Body of pancreas (tissue), 4 donors: Measurements from ENCODE around the gene NPS. TPM values are rescaled to one million over a fixed set of nuclear protein-coding genes. Genes with fewer than 3 reads are reported as not detected.

ENCODE experiments used
- ATAC-seq: fragments of 150-250 bp; one replicate; pipeline ENCODE4 v1.9.1; 2016
- DNase-seq, 4 donors: peaks; one replicate each; pipeline ENCODE4 v3.0.0-alpha.2; 2019
- H3K27ac ChIP-seq, 4 donors: fragments of 200-600 bp; sonication (generic); 1 replicate in 3 of 4; 2 replicates in 1 of 4; pipeline versions ENCODE4 v1.5.1 to v1.6.1; 2016 to 2019; ENCODE audit warnings: mild to moderate bottlenecking in 1 of 4, mixed read lengths in 1 of 4, moderate library complexity in 1 of 4
- H3K27me3 ChIP-seq, 2 donors: fragments of 200-600 bp; sonication (generic); one replicate each; pipeline ENCODE4 v1.6.0; 2016; ENCODE audit warnings: mild to moderate bottlenecking in 1 of 2
- H3K36me3 ChIP-seq, 2 donors: fragments of 200-600 bp; sonication (generic); replicated peaks in 1 of 2; 2 replicates each; pipeline ENCODE4 v1.5.1; 2016; ENCODE audit warnings: low read depth in 2 of 2; ENCODE audit not compliant: insufficient read depth in 1 of 2
- H3K4me1 ChIP-seq: fragments of 200-600 bp; sonication (generic); one replicate; pipeline ENCODE4 v1.6.0; 2016
- H3K4me3 ChIP-seq, 2 donors: fragments of 200-600 bp; sonication (generic); 1 replicate in 1 of 2; 2 replicates in 1 of 2; pipeline ENCODE4 v1.5.1; 2016 to 2019
- H3K9me3 ChIP-seq, 3 donors: fragments of 200-600 bp; sonication (generic); 1 replicate in 2 of 3; 2 replicates in 1 of 3; pipeline ENCODE4 v1.5.1; 2016
- POLR2A ChIP-seq, 3 donors: fragments of 450-650 bp; IDR thresholded peaks; one replicate each; pipeline ENCODE4 v1.6.1; 2016; ENCODE audit warnings: antibody characterized with exemption in 3 of 3, mild to moderate bottlenecking in 2 of 3
- WGBS, 2 donors: methylation state at CpG; one replicate each; pipeline ENCODE4 v1.1.5; 2017; 5-methylcytosine and 5-hydroxymethylcytosine counted together
- intact Hi-C: fragments of 100-400 bp; cut with DNase I; formaldehyde crosslinking; loops from one replicate; pipeline ENCODE4 v1.15.1; 2023
- total RNA-seq, 2 donors: library from RNA; depleted of rRNA; stranded (reverse); fragments of >200 nt; gene quantifications; one replicate each; pipeline ENCODE4 v1.1.0, GENCODE V29; 2016
- TF ChIP-seq, protein P1 (sequence below), 7 experiments: fragments of 450-650 bp in 4 of 7; fragments of 200-600 bp in 3 of 7; sonication (generic) in 3 of 7; IDR thresholded peaks; one replicate each; pipeline ENCODE4 v1.5.1; 2016 to 2019; ENCODE audit warnings: antibody characterized with exemption in 7 of 7

NPS gene
- total RNA-seq, 2 donors from 2014 or later: not detected

- no peak overlapping the region for H3K27ac ChIP-seq
- DNase-seq: peak; percentile 10 to 54 (median 36)
- intact Hi-C loops: no loop called here
- no peaks in the 10 kb centered on the region for H3K4me1 ChIP-seq
- no peaks in the 10 kb centered on the region for H3K27me3 ChIP-seq
- no peak for TF ChIP-seq POLR2A (IDR thresholded peaks at IDR 0.05)
- TF ChIP-seq, protein P1, sequence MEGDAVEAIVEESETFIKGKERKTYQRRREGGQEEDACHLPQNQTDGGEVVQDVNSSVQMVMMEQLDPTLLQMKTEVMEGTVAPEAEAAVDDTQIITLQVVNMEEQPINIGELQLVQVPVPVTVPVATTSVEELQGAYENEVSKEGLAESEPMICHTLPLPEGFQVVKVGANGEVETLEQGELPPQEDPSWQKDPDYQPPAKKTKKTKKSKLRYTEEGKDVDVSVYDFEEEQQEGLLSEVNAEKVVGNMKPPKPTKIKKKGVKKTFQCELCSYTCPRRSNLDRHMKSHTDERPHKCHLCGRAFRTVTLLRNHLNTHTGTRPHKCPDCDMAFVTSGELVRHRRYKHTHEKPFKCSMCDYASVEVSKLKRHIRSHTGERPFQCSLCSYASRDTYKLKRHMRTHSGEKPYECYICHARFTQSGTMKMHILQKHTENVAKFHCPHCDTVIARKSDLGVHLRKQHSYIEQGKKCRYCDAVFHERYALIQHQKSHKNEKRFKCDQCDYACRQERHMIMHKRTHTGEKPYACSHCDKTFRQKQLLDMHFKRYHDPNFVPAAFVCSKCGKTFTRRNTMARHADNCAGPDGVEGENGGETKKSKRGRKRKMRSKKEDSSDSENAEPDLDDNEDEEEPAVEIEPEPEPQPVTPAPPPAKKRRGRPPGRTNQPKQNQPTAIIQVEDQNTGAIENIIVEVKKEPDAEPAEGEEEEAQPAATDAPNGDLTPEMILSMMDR (IDR thresholded peaks at IDR 0.05): peak; percentile 22 to 57 (median 45)
- ATAC-seq: no peak
- H3K9me3 ChIP-seq: no peaks in the 10 kb centered on the region
- H3K4me3 ChIP-seq: no peak overlapping the region
- 54 to 72% methylated on average over 9 to 10 of the region's 10 CpGs for whole genome bisulfite sequencing, 2 donors
- no peaks in the 10 kb centered on the region for H3K36me3 ChIP-seq
These were observed 14.8 kb downstream of the NPS start for GRCh38 chr10:127563718-127564553.

GRCh38 chr10:127564644-127565043 is 15.5 kb downstream of the NPS start:
- H3K4me3 ChIP-seq: no peak overlapping the region
- no peaks in the 10 kb centered on the region for H3K4me1 ChIP-seq
- no peaks in the 10 kb centered on the region for H3K36me3 ChIP-seq
- intact Hi-C loops: no loop called here
- H3K27ac ChIP-seq: no peak overlapping the region
- ATAC-seq: no peak
- WGBS, 2 donors: 61 to 74% methylated on average over 4 of the region's 4 CpGs
- TF ChIP-seq, protein P1 (IDR thresholded peaks at IDR 0.05): no peak
- no peak for TF ChIP-seq POLR2A (IDR thresholded peaks at IDR 0.05)
- DNase-seq: no peak
- no peaks in the 10 kb centered on the region for H3K9me3 ChIP-seq
- H3K27me3 ChIP-seq: no peaks in the 10 kb centered on the region

- H3K4me1 ChIP-seq: no peaks in the 10 kb centered on the region
- H3K9me3 ChIP-seq: no peaks in the 10 kb centered on the region
- no peak for TF ChIP-seq POLR2A (IDR thresholded peaks at IDR 0.05)
- TF ChIP-seq, protein P1 (IDR thresholded peaks at IDR 0.05): no peak
- no peaks in the 10 kb centered on the region for H3K27me3 ChIP-seq
- no peaks in the 10 kb centered on the region for H3K36me3 ChIP-seq
- intact Hi-C loops: no loop called here
- WGBS, 2 donors: 62 to 65% methylated on average over 4 of the region's 4 CpGs
- H3K27ac ChIP-seq: no peak overlapping the region
- ATAC-seq (no peak), DNase-seq (no peak)
- no peak overlapping the region for H3K4me3 ChIP-seq
These were observed 16.5 kb downstream of the NPS start for GRCh38 chr10:127565583-127565982.

- H3K4me3 ChIP-seq: no peak overlapping the region
- ATAC-seq (no peak), DNase-seq (no peak)
- H3K9me3 ChIP-seq: peaks cover 0 to 8% (median 0%) of the 10 kb centered on the region in 3 donors
- no peaks in the 10 kb centered on the region for H3K36me3 ChIP-seq
- intact Hi-C loops: no loop called here
- WGBS, 2 donors: 65 to 76% methylated on average over 4 of the region's 4 CpGs
- no peaks in the 10 kb centered on the region for H3K4me1 ChIP-seq
- TF ChIP-seq, protein P1 (IDR thresholded peaks at IDR 0.05): no peak
- TF ChIP-seq POLR2A (IDR thresholded peaks at IDR 0.05): no peak
- H3K27me3 ChIP-seq: no peaks in the 10 kb centered on the region
- no peak overlapping the region for H3K27ac ChIP-seq
These were observed 20.1 kb downstream of the NPS start for GRCh38 chr10:127569210-127569609.

DNA sequence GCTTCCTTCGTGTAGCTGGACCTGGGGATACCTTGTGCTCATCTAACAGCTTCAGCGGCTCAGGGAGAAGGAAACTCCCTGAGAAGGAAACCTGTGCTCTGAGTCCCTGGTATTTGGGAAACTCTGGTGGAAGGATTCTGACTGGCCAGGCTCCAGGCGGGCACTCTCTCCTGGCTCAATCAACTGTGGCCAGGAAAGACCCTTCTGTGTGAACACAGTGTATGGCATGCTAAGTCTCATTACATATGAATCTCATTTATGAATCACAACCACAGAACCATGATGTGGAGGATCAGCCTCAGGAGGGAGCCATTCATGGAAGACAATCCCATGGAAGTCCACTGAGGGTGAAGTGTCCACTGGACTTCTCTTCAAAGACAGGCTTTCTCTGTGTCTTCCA is 20.9 kb downstream of the NPS start:
- intact Hi-C loops: no loop called here
- no peak for DNase-seq
- Histone ChIP-seq H3K4me3 (no peak overlapping the region), H3K27ac (no peak overlapping the region), H3K9me3 (peaks cover 0 to 8% (median 0%) of the 10 kb centered on the region in 3 donors), H3K36me3 (no peaks in the 10 kb centered on the region), H3K4me1 (no peaks in the 10 kb centered on the region), H3K27me3 (no peaks in the 10 kb centered on the region)
- 60 to 61% methylated on average over 3 of the region's 3 CpGs for WGBS, 2 donors
- no peak for ATAC-seq
- TF ChIP-seq POLR2A (IDR thresholded peaks at IDR 0.05): no peak
- TF ChIP-seq, protein P1 (IDR thresholded peaks at IDR 0.05): no peak
